Fibroblast of lung (primary cell): ENCODE results near the gene MACROD2.
"Not testable (repeated sequence)": the region's sequence is repeated elsewhere in the genome, so short reads cannot be mapped to it uniquely, and the experiment has no call there.

Experiments used
- EZH2 ChIP-seq: IDR thresholded peaks from 2 replicates; pipeline ENCODE4 v1.5.1; 2012; ENCODE audit warnings: low read length, control low read depth, mild to moderate bottlenecking; ENCODE audit errors: missing control alignments
- TF ChIP-seq, protein P1 (sequence below), 2 donors: IDR thresholded peaks in 1 of 2; conservative IDR thresholded peaks in 1 of 2; 1 replicate in 1 of 2; 2 replicates in 1 of 2; pipeline ENCODE4 v1.5.1; 2011 to 2012; ENCODE audit warnings: low read length in 2 of 2, control low read depth in 1 of 2, inconsistent platforms in 1 of 2, low read depth in 1 of 2, mild to moderate bottlenecking in 1 of 2

- TF ChIP-seq, protein P1, sequence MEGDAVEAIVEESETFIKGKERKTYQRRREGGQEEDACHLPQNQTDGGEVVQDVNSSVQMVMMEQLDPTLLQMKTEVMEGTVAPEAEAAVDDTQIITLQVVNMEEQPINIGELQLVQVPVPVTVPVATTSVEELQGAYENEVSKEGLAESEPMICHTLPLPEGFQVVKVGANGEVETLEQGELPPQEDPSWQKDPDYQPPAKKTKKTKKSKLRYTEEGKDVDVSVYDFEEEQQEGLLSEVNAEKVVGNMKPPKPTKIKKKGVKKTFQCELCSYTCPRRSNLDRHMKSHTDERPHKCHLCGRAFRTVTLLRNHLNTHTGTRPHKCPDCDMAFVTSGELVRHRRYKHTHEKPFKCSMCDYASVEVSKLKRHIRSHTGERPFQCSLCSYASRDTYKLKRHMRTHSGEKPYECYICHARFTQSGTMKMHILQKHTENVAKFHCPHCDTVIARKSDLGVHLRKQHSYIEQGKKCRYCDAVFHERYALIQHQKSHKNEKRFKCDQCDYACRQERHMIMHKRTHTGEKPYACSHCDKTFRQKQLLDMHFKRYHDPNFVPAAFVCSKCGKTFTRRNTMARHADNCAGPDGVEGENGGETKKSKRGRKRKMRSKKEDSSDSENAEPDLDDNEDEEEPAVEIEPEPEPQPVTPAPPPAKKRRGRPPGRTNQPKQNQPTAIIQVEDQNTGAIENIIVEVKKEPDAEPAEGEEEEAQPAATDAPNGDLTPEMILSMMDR (conservative IDR thresholded peaks at IDR 0.05 in 1 of 2, IDR thresholded peaks at IDR 0.05 in 1 of 2; ENCODE audit: low read depth in 1 of 2, low read length in 2 of 2) = not testable (repeated sequence)
- not testable (repeated sequence) for TF ChIP-seq EZH2
Observed at GRCh38 chr20:15377603-15378002, 1382.3 kb downstream of the MACROD2 start.
